K562 (cell line): ENCODE measurements around the gene ZNF689. TPM values are rescaled to one million over a fixed set of nuclear protein-coding genes. Genes with fewer than 3 reads are reported as not detected.
A peak's percentile ranks its signal among the peaks of the same experiment; 100 is the strongest.

Experiments used
- ATF1 ChIP-seq, 2 experiments: fragments of 450-650 bp in 1 of 2; IDR thresholded peaks; 2 replicates each; pipeline ENCODE4 v1.6.1; 2016; ENCODE audit warnings: missing compliant biosample characterization in 1 of 2, missing genetic modification characterization in 1 of 2
- CREM ChIP-seq: IDR thresholded peaks from 2 replicates; pipeline ENCODE4 v1.6.1; 2014; ENCODE audit warnings: antibody characterized with exemption, low read depth
- DPF2 ChIP-seq: fragments of 450-650 bp; IDR thresholded peaks from 2 replicates; pipeline ENCODE4 v1.6.1; 2016
- FOS ChIP-seq: IDR thresholded peaks from 3 replicates; pipeline ENCODE4 v1.6.1; 2011; ENCODE audit not compliant: insufficient read length; ENCODE audit errors: extremely low read depth
- FOXJ3 ChIP-seq: sonication (generic); formaldehyde crosslinking; IDR thresholded peaks from 2 replicates; pipeline ENCODE4 v1.4.0; 2020; ENCODE audit warnings: mild to moderate bottlenecking, missing genetic modification reagents
- NR2C2 ChIP-seq, 2 experiments: fragments of 200-800 bp in 1 of 2; sonication (Bioruptor generic) in 1 of 2; sonication (generic) in 1 of 2; formaldehyde crosslinking in 1 of 2; IDR thresholded peaks; 2 replicates each; pipeline versions ENCODE4 v1.6.1 to v1.8.0; 2016 to 2022; ENCODE audit warnings: mild to moderate bottlenecking in 1 of 2, missing compliant biosample characterization in 1 of 2, missing genetic modification characterization in 1 of 2, missing genetic modification reagents in 1 of 2
- POLR2G ChIP-seq: fragments of 200-400 bp; formaldehyde crosslinking; IDR thresholded peaks from 2 replicates; pipeline ENCODE4 v1.6.1; 2017; ENCODE audit warnings: low read depth, mild to moderate bottlenecking, antibody characterized with exemption, low read length, moderate library complexity
- RBM34 ChIP-seq: fragments of 200-400 bp; formaldehyde crosslinking; IDR thresholded peaks from 2 replicates; pipeline ENCODE4 v1.6.1; 2018; ENCODE audit warnings: low read length, borderline replicate concordance; ENCODE audit not compliant: insufficient read depth
- SIN3A ChIP-seq, 2 experiments: fragments of 150-350 bp in 1 of 2; IDR thresholded peaks; 2 replicates each; pipeline ENCODE4 v1.6.1; 2011 to 2016; ENCODE audit warnings: borderline replicate concordance in 2 of 2, low read depth in 2 of 2, low read length in 2 of 2, mild to moderate bottlenecking in 2 of 2, moderate library complexity in 2 of 2; ENCODE audit not compliant: control insufficient read depth in 1 of 2
- TAF1 ChIP-seq: IDR thresholded peaks from 2 replicates; pipeline ENCODE4 v1.6.1; 2011; ENCODE audit warnings: mild to moderate bottlenecking, low read length, moderate library complexity; ENCODE audit not compliant: insufficient read depth, control insufficient read depth, severe bottlenecking; ENCODE audit errors: extremely low read depth
- TEAD4 ChIP-seq, 2 experiments: sonication (generic) in 1 of 2; formaldehyde crosslinking in 1 of 2; IDR thresholded peaks; 2 replicates each; pipeline versions ENCODE4 v1.6.1 to v1.8.0; 2012 to 2022; ENCODE audit warnings: borderline replicate concordance in 1 of 2, inconsistent platforms in 1 of 2, low read length in 1 of 2, mild to moderate bottlenecking in 1 of 2, missing genetic modification reagents in 1 of 2
- ZNF239 ChIP-seq: fragments of 250-450 bp; sonication (Bioruptor Pico); IDR thresholded peaks from 2 replicates; pipeline ENCODE4 v1.4.0; 2020; ENCODE audit warnings: mild to moderate bottlenecking
- polyA plus RNA-seq, 8 experiments: library from polyadenylated mRNA; depleted of rRNA in 4 of 8; stranded (reverse) in 5 of 8; unstranded in 3 of 8; fragments of >200 nt; fragmentation: Nextera tagmentation in 2 of 8; fragmentation: Illumina TruSeq in 1 of 8; extraction: Ambion mirVana in 2 of 8; extraction: Trizol in 1 of 8; gene quantifications; 2 replicates each; pipeline versions ENCODE4 v1.2.1 to v1.2.3, GENCODE V29; 2011 to 2014; ENCODE audit warnings: inconsistent platforms in 1 of 8, missing spikeins in 1 of 8
- total RNA-seq, 7 experiments: library from RNA; depleted of rRNA in 6 of 7; stranded (reverse); fragments of >200 nt in 6 of 7; fragmentation: Illumina TruSeq in 2 of 7; extraction: Trizol in 2 of 7; gene quantifications; 2 replicates each; pipeline versions ENCODE4 v1.2.1 to v1.2.3, GENCODE V29; 2011 to 2021; ENCODE audit warnings: low replicate concordance in 1 of 7
- TF ChIP-seq, protein P1 (sequence below): fragments of 450-650 bp; IDR thresholded peaks from 2 replicates; pipeline ENCODE4 v1.6.1; 2014; ENCODE audit warnings: low read depth, mild to moderate bottlenecking, moderate library complexity, borderline replicate concordance
- TF ChIP-seq, protein P2 (sequence below): fragments of 450-650 bp; IDR thresholded peaks from one replicate; pipeline ENCODE4 v1.6.1; 2018; ENCODE audit warnings: mild to moderate bottlenecking, moderate library complexity; ENCODE audit not compliant: partially characterized antibody
- TF ChIP-seq, protein P3 (sequence below): fragments of 450-650 bp; IDR thresholded peaks from 2 replicates; pipeline ENCODE4 v1.6.1; 2017; ENCODE audit warnings: antibody characterized with exemption, mild to moderate bottlenecking
- TF ChIP-seq, protein P4 (sequence below), 3 experiments: fragments of 200-800 bp in 1 of 3; sonication (Bioruptor generic) in 1 of 3; sonication (generic) in 1 of 3; formaldehyde crosslinking in 1 of 3; IDR thresholded peaks; 2 replicates each; pipeline versions ENCODE4 v1.6.1 to v1.8.0; 2016 to 2022; ENCODE audit warnings: mild to moderate bottlenecking in 2 of 3, missing compliant biosample characterization in 2 of 3, missing genetic modification characterization in 2 of 3, missing genetic modification reagents in 1 of 3

The ZNF689 gene
- total and polyA plus RNA-seq, 9 of the 15 experiments (the other 6 are each of a cell fraction or from before 2014, with no cell fraction given) = 5.4 to 15.4 (median 10.8) TPM

DNA sequence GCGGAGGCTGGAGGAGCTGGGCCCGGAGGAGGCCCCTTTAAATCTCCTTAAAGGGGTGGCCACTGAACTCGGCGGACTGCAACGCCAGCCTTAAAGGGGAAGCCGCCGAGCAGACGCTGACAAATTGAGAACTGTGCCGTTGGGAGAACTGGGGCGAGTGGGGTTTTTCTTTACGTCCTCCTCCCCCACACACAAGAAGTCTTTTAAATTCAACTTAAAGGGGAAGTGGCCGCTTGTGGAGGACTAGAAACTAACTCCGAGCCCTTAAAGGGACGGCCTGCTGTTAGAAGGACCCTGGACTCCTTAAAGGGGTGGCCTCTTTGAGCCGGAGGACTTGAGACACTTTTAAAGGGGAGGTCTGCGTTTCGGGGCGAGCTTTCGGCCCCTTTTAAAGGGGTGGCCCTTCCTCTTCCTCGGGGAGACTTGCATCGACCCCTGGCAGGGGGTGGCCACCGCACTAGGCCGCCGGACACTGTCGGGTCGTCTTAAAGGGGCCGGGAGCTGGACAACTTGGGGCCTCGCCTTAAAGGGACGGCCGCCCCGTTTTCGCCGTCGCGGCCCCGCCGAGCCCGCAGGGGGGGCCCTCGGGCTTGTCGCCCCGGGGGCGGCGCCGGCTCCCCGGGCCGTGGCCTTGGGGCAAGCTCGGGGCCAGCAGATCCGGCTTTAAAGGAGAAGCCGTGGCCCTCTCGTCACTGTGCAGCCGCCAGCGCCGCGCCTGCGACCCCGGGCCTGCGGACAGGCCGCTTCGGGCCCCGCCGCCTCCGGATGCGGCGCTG is 48.7 kb upstream of the ZNF689 start (continued):
- TF ChIP-seq, protein P1, sequence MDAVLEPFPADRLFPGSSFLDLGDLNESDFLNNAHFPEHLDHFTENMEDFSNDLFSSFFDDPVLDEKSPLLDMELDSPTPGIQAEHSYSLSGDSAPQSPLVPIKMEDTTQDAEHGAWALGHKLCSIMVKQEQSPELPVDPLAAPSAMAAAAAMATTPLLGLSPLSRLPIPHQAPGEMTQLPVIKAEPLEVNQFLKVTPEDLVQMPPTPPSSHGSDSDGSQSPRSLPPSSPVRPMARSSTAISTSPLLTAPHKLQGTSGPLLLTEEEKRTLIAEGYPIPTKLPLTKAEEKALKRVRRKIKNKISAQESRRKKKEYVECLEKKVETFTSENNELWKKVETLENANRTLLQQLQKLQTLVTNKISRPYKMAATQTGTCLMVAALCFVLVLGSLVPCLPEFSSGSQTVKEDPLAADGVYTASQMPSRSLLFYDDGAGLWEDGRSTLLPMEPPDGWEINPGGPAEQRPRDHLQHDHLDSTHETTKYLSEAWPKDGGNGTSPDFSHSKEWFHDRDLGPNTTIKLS = 0 out of 2 replicates have a peak, but pooled peaks have one; percentile 35
- TF ChIP-seq SIN3A (IDR thresholded peaks at IDR 0.05; ENCODE audit: borderline replicate concordance in 2 of 2, control insufficient read depth in 1 of 2, low read depth in 2 of 2, low read length in 2 of 2) = peak; percentile 31 to 84; a peak in 1 of 4 replicates
- TF ChIP-seq FOS = no peak
- TF ChIP-seq ATF1 (CRISPR knock-in tag; IDR thresholded peaks at IDR 0.05) = no peak
- no peak for TF ChIP-seq ATF1 (tag; IDR thresholded peaks at IDR 0.05)
- no peak for TF ChIP-seq ZNF239 (CRISPR knock-in tag)
- 0 out of 2 replicates have a peak, but pooled peaks have one; percentile 8 for TF ChIP-seq DPF2
- TF ChIP-seq TAF1 = peak; percentile 35
- TF ChIP-seq NR2C2 (CRISPR knock-in tag; IDR thresholded peaks at IDR 0.05) = no peak
- TF ChIP-seq NR2C2 (tag; IDR thresholded peaks at IDR 0.05) = 0 out of 2 replicates have a peak, but pooled peaks have one; percentile 16
- no peak for TF ChIP-seq FOXJ3 (CRISPR knock-in tag)
- peak; percentile 72; the same call in 1 of the 2 replicates for TF ChIP-seq POLR2G
- TF ChIP-seq, protein P2, sequence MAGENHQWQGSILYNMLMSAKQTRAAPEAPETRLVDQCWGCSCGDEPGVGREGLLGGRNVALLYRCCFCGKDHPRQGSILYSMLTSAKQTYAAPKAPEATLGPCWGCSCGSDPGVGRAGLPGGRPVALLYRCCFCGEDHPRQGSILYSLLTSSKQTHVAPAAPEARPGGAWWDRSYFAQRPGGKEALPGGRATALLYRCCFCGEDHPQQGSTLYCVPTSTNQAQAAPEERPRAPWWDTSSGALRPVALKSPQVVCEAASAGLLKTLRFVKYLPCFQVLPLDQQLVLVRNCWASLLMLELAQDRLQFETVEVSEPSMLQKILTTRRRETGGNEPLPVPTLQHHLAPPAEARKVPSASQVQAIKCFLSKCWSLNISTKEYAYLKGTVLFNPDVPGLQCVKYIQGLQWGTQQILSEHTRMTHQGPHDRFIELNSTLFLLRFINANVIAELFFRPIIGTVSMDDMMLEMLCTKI = no peak
- TF ChIP-seq CREM = 0 out of 2 replicates have a peak, but pooled peaks have one; percentile 5
- TF ChIP-seq, protein P3, sequence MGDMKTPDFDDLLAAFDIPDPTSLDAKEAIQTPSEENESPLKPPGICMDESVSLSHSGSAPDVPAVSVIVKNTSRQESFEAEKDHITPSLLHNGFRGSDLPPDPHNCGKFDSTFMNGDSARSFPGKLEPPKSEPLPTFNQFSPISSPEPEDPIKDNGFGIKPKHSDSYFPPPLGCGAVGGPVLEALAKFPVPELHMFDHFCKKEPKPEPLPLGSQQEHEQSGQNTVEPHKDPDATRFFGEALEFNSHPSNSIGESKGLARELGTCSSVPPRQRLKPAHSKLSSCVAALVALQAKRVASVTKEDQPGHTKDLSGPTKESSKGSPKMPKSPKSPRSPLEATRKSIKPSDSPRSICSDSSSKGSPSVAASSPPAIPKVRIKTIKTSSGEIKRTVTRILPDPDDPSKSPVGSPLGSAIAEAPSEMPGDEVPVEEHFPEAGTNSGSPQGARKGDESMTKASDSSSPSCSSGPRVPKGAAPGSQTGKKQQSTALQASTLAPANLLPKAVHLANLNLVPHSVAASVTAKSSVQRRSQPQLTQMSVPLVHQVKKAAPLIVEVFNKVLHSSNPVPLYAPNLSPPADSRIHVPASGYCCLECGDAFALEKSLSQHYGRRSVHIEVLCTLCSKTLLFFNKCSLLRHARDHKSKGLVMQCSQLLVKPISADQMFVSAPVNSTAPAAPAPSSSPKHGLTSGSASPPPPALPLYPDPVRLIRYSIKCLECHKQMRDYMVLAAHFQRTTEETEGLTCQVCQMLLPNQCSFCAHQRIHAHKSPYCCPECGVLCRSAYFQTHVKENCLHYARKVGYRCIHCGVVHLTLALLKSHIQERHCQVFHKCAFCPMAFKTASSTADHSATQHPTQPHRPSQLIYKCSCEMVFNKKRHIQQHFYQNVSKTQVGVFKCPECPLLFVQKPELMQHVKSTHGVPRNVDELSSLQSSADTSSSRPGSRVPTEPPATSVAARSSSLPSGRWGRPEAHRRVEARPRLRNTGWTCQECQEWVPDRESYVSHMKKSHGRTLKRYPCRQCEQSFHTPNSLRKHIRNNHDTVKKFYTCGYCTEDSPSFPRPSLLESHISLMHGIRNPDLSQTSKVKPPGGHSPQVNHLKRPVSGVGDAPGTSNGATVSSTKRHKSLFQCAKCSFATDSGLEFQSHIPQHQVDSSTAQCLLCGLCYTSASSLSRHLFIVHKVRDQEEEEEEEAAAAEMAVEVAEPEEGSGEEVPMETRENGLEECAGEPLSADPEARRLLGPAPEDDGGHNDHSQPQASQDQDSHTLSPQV = peak; percentile 71
- TF ChIP-seq, protein P4, sequence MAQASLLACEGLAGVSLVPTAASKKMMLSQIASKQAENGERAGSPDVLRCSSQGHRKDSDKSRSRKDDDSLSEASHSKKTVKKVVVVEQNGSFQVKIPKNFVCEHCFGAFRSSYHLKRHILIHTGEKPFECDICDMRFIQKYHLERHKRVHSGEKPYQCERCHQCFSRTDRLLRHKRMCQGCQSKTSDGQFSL (CRISPR knock-in tag; IDR thresholded peaks at IDR 0.05) = no peak
- TF ChIP-seq, protein P4 (tag; IDR thresholded peaks at IDR 0.05) = peak in 1 of 2 experiments; percentile 55; a peak in 1 of 4 replicates
- TF ChIP-seq RBM34 = no peak
- peak; percentile 35; the same call in 1 of the 2 replicates for TF ChIP-seq TEAD4 (IDR thresholded peaks at IDR 0.05; ENCODE audit: low read length)
- no peak for TF ChIP-seq TEAD4 (CRISPR knock-in tag; IDR thresholded peaks at IDR 0.05; ENCODE audit: borderline replicate concordance)
